Skeletal muscle satellite cell (primary cell): ENCODE measurements around the gene RASGEF1C.
A peak's percentile ranks its signal among the peaks of the same experiment; 100 is the strongest.

ENCODE experiments used
- H3K27me3 ChIP-seq: 2 replicates; pipeline ENCODE4 v1.7.0; 2013; ENCODE audit warnings: low read length; ENCODE audit not compliant: control insufficient read depth, insufficient read depth
- H3K36me3 ChIP-seq: 2 replicates; pipeline ENCODE4 v1.7.0; 2013; ENCODE audit warnings: mild to moderate bottlenecking, control low read depth, low read length; ENCODE audit not compliant: insufficient read depth
- H3K4me1 ChIP-seq: 2 replicates; pipeline ENCODE4 v1.7.0; 2013; ENCODE audit warnings: low read length; ENCODE audit not compliant: control insufficient read depth, insufficient read depth
- H3K4me2 ChIP-seq: 2 replicates; pipeline ENCODE4 v1.7.0; 2013; ENCODE audit warnings: mild to moderate bottlenecking, low read length
- H3K4me3 ChIP-seq: 2 replicates; pipeline ENCODE4 v1.7.0; 2013; ENCODE audit warnings: low read length
- H3K9ac ChIP-seq: 2 replicates; pipeline ENCODE4 v1.7.0; 2013; ENCODE audit warnings: mild to moderate bottlenecking, low read depth, low read length, moderate library complexity
- H3K9me3 ChIP-seq: replicated peaks from 2 replicates; pipeline ENCODE4 v1.7.0; 2013; ENCODE audit warnings: mild to moderate bottlenecking, control low read depth, low read length

The RASGEF1C gene

DNA sequence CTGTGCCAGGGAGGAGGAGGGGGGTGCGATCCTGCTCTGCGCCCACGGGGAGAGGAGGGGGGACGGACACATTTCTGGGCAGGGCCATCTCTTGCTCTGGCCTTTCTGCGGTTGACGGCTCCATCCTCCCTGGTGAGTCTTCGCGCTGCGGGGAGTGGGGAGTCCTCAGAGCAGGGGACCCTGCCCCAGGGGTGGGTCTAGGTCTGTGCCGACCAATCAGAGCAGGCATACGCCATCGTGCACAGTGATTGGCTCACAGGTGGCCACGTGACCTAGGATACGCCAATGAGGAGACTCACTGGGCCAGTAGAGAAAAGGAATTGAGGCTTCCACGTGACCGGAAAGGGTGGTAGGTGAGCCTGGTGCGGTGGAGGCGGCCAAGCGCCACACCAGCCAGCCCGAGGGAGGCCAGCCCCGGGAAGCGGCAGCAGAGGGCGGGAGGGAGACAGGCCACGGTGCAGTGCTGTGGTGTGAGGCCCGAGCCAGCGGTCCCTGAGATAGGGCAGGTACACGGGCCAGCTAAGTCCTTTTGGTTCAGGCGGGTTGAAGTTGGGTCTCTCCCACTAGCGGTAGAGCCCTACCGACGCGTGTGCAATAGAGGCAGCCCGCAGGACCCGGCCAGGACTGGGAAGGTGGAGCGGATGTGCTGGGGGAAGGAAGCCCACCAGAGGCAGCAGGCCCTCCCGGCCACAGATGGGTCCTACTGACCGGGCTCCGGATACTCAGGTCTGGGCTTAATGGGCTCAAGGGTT is 72.2 kb downstream of the RASGEF1C start:
- Histone ChIP-seq H3K27me3 (peaks cover 56% of the 10 kb centered on the region), H3K9me3 (no peaks in the 10 kb centered on the region), H3K9ac (no peak overlapping the region), H3K4me1 (peaks cover 11% of the 10 kb centered on the region), H3K4me2 (no peak overlapping the region), H3K36me3 (no peaks in the 10 kb centered on the region), H3K4me3 (no peak overlapping the region)

DNA sequence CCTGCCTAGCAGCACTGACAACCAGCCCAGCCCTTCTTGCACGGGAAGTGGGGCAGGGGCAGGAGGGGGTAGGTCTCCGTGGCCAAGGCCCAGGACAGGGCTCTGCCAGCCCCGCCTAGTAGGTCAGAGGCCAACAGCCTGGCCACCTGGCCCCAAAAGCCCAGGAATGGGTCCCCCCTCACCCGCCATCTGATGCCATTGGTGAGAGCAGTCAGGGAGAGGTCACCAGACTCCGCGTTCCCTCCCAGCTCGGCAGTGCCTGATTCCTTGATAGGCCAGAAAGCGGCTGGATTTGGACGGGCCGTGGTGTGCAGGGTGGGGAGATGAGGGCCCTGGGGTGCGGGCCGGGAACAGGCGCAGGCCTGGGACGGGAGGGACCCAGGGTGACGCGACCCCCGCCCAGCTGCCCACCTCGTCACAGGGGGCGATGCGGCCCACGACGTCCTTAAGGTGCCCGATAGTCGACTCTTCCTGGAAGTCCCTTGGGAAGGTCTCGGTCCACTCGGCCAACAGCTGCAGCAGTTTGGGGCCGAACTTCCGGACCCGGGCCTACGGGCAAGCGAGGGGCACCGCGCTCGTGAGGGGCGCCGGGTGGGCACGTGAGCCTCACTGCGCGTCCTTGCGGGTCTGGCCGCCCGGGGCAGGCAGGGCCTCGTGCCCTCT is 72.9 kb downstream of the RASGEF1C start:
- no peaks in the 10 kb centered on the region for H3K9me3 ChIP-seq
- no peak overlapping the region for H3K4me2 ChIP-seq
- H3K4me1 ChIP-seq = peaks cover 11% of the 10 kb centered on the region
- H3K36me3 ChIP-seq = no peaks in the 10 kb centered on the region
- H3K9ac ChIP-seq = no peak overlapping the region
- H3K27me3 ChIP-seq = peaks cover 55% of the 10 kb centered on the region
- H3K4me3 ChIP-seq = no peak overlapping the region

GRCh38 chr5:180135128-180135955 is 73.7 kb downstream of the RASGEF1C start:
- Histone ChIP-seq H3K9ac (no peak overlapping the region), H3K27me3 (peaks cover 57% of the 10 kb centered on the region), H3K4me3 (no peak overlapping the region)

DNA sequence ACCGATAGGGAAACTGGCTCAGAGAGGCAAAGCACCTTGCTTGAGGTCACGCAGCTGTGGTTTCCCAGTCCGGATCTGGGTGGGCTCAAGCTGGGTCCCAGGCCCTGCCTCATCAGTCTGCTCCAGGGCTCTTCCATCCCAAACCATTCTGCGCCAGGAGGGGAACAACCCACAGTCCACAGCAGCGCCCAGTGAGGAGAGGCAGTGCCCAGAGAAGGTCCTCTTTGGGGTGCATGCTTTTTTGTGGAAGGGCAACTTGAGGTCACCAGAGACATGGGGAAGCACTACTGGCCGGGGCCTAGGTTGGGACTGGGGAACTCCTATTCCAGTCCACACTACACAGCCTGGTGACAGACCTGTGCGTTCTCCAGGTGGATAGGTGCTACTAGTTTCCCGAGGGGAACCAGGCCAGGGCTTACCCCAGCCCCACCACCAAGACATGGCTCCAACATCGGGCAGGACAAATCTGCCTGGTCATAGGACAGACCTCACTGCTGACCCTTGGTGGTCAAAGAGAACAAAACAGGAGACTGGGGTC is 75.0 kb downstream of the RASGEF1C start:
- no peak overlapping the region for H3K4me3 ChIP-seq
- H3K27me3 ChIP-seq = peaks cover 56% of the 10 kb centered on the region
- H3K4me2 ChIP-seq = no peak overlapping the region
- no peaks in the 10 kb centered on the region for H3K36me3 ChIP-seq
- peaks cover 11% of the 10 kb centered on the region for H3K4me1 ChIP-seq
- H3K9ac ChIP-seq = no peak overlapping the region
- H3K9me3 ChIP-seq = no peaks in the 10 kb centered on the region

More at GRCh38 chr5:180135128-180135955, 73.7 kb downstream of the RASGEF1C start:
- H3K36me3 ChIP-seq = no peaks in the 10 kb centered on the region
- no peaks in the 10 kb centered on the region for H3K9me3 ChIP-seq
- H3K4me1 ChIP-seq = peaks cover 11% of the 10 kb centered on the region
- peak overlapping the region; percentile 15 for H3K4me2 ChIP-seq

GRCh38 chr5:180133551-180133950 is 75.5 kb downstream of the RASGEF1C start:
- Histone ChIP-seq H3K36me3 (no peaks in the 10 kb centered on the region), H3K4me2 (no peak overlapping the region), H3K9ac (no peak overlapping the region), H3K27me3 (peaks cover 51% of the 10 kb centered on the region), H3K4me1 (peaks cover 11% of the 10 kb centered on the region), H3K9me3 (no peaks in the 10 kb centered on the region), H3K4me3 (no peak overlapping the region)

DNA sequence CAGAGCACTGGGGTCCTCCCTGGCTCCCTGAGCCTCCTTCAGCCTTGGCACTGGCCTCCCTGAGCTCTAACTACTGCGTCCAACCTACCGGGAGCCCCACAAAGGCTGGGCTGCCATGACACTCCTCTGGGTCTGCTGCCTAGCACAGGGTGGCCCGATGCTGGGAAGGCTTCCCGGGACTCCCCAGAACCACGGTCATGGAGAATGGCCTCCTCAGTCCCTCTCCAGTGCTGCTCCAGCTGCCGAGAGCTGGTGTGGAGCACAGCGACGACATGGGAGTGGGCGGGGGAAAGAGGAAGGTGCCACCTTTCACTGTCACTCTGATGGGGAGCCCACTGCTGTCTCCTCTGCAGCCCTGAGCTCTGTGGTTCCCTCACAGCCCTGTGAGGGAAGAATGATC is 76.0 kb downstream of the RASGEF1C start:
- H3K9ac ChIP-seq = no peak overlapping the region
- peaks cover 52% of the 10 kb centered on the region for H3K27me3 ChIP-seq
- H3K4me3 ChIP-seq = no peak overlapping the region
- no peaks in the 10 kb centered on the region for H3K36me3 ChIP-seq
- no peaks in the 10 kb centered on the region for H3K9me3 ChIP-seq
- H3K4me1 ChIP-seq = peaks cover 11% of the 10 kb centered on the region
- no peak overlapping the region for H3K4me2 ChIP-seq

GRCh38 chr5:180130876-180131740 is 77.9 kb downstream of the RASGEF1C start:
- Histone ChIP-seq H3K4me1 (peaks cover 14% of the 10 kb centered on the region), H3K4me2 (no peak overlapping the region), H3K9me3 (no peaks in the 10 kb centered on the region), H3K4me3 (no peak overlapping the region), H3K9ac (no peak overlapping the region), H3K36me3 (no peaks in the 10 kb centered on the region), H3K27me3 (peaks cover 64% of the 10 kb centered on the region)

DNA sequence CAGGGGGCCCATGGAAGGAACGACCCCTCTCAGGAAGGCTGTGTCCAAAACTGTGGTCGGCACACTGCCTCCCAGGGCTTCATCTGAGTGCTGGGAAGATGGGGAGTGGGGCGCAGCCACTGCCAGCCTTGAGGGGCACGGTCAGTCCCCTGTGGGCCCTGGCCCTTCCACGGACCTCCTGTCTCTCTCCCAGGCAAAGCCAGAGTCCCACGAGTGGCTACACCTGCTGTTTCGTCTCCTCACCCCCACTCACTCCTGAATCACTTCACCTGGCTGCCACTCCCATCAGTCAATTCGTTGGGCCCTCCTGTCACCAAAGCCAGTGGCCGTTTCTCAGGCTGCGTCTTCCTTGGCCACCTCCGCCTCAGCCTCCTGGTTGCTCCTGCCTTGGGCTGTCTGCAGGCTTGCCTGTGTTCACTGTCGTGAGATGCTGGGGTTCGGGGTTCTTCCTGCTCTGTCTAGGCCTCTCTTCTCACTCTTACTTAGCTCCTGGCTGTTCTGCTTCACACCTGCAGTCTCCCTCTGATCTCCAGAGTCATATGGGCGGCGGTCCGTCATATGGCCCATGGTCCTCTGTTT is 78.6 kb downstream of the RASGEF1C start:
- H3K9ac ChIP-seq = no peak overlapping the region
- no peak overlapping the region for H3K4me2 ChIP-seq
- no peaks in the 10 kb centered on the region for H3K9me3 ChIP-seq
- H3K27me3 ChIP-seq = peaks cover 64% of the 10 kb centered on the region
- H3K4me3 ChIP-seq = no peak overlapping the region
- H3K36me3 ChIP-seq = no peaks in the 10 kb centered on the region
- H3K4me1 ChIP-seq = peaks cover 10% of the 10 kb centered on the region

GRCh38 chr5:180129291-180130190 is 79.5 kb downstream of the RASGEF1C start:
- H3K9ac ChIP-seq = no peak overlapping the region

More at GRCh38 chr5:180129291-180130190, 79.5 kb downstream of the RASGEF1C start:
- Histone ChIP-seq H3K9me3 (no peaks in the 10 kb centered on the region), H3K36me3 (no peaks in the 10 kb centered on the region), H3K4me3 (no peak overlapping the region), H3K4me1 (peaks cover 4% of the 10 kb centered on the region), H3K4me2 (no peak overlapping the region), H3K27me3 (peaks cover 66% of the 10 kb centered on the region)
